Mesodermal cell (in vitro differentiated cells): ENCODE results near the gene TMEM25.

ENCODE experiments used
- H3K27ac ChIP-seq: 2 replicates; pipeline ENCODE4 v1.7.0; 2013; ENCODE audit warnings: mild to moderate bottlenecking, low read depth, low read length, moderate library complexity; ENCODE audit not compliant: severe bottlenecking
- H3K36me3 ChIP-seq: 2 replicates; pipeline ENCODE4 v1.7.1; 2013; ENCODE audit warnings: mild to moderate bottlenecking, low read length, moderate library complexity; ENCODE audit not compliant: control insufficient read depth, insufficient read depth
- H3K4me1 ChIP-seq: one replicate; pipeline ENCODE4 v1.7.1; 2013; ENCODE audit warnings: mild to moderate bottlenecking, low read length; ENCODE audit not compliant: insufficient read depth, control insufficient read depth, poor library complexity, severe bottlenecking
- H3K4me3 ChIP-seq: 2 replicates; pipeline ENCODE4 v1.7.0; 2013; ENCODE audit warnings: low read length, control low read depth, mild to moderate bottlenecking; ENCODE audit not compliant: insufficient read depth, poor library complexity, severe bottlenecking; ENCODE audit errors: extremely low read depth
- H3K9me3 ChIP-seq: 2 replicates; pipeline ENCODE4 v1.7.1; 2013; ENCODE audit warnings: mild to moderate bottlenecking, low read length, moderate library complexity; ENCODE audit not compliant: control insufficient read depth
- WGBS, 2 experiments: methylation state at CpG; one replicate each; pipeline ENCODE4 v1.1.5; 2013; ENCODE audit warnings: missing lambda C conversion rate in 2 of 2; ENCODE audit not compliant: insufficient coverage in 2 of 2; 5-methylcytosine and 5-hydroxymethylcytosine counted together

TMEM25 gene

GRCh38 chr11:118521892-118522311, 9.1 kb upstream of the TMEM25 start:
- WGBS, 2 experiments, result 91 to 95% methylated on average over 13 of the region's 13 CpGs
- no peak overlapping the region for H3K4me3 ChIP-seq
- H3K36me3 ChIP-seq, result peaks cover 93% of the 10 kb centered on the region

GRCh38 chr11:118522571-118523072, 8.4 kb upstream of the TMEM25 start:
- no peaks in the 10 kb centered on the region for H3K4me1 ChIP-seq
- H3K4me3 ChIP-seq, result no peak overlapping the region
- no peak overlapping the region for H3K27ac ChIP-seq
- H3K36me3 ChIP-seq, result peaks cover 90% of the 10 kb centered on the region
- no peaks in the 10 kb centered on the region for H3K9me3 ChIP-seq
- WGBS, 2 experiments, result 67 to 78% methylated on average over 5 of the region's 6 CpGs

More at GRCh38 chr11:118521892-118522311, 9.1 kb upstream of the TMEM25 start:
- Histone ChIP-seq H3K9me3 (no peaks in the 10 kb centered on the region), H3K27ac (no peak overlapping the region), H3K4me1 (no peaks in the 10 kb centered on the region)

- no peak overlapping the region for H3K4me3 ChIP-seq
- no peaks in the 10 kb centered on the region for H3K4me1 ChIP-seq
- H3K9me3 ChIP-seq, result no peaks in the 10 kb centered on the region
- H3K36me3 ChIP-seq, result peaks cover 74% of the 10 kb centered on the region
- no peak overlapping the region for H3K27ac ChIP-seq
These were observed 6.6 kb upstream of the TMEM25 start for GRCh38 chr11:118524356-118524755.

- WGBS, 2 experiments, result 97 to 100% methylated on average over 5 of the region's 6 CpGs
- Histone ChIP-seq H3K9me3 (no peaks in the 10 kb centered on the region), H3K4me1 (no peaks in the 10 kb centered on the region), H3K36me3 (peaks cover 68% of the 10 kb centered on the region), H3K27ac (no peak overlapping the region), H3K4me3 (no peak overlapping the region)
These were observed 6.1 kb upstream of the TMEM25 start for GRCh38 chr11:118524757-118525470.

GRCh38 chr11:118526688-118527087, 4.3 kb upstream of the TMEM25 start:
- Histone ChIP-seq H3K27ac (no peak overlapping the region), H3K9me3 (no peaks in the 10 kb centered on the region), H3K36me3 (peaks cover 50% of the 10 kb centered on the region), H3K4me1 (no peaks in the 10 kb centered on the region), H3K4me3 (no peak overlapping the region)
- 100% methylated on average over 1 of the region's 2 CpGs; no CpG with 5 or more reads in 1 of the 2 experiments for WGBS, 2 experiments

DNA sequence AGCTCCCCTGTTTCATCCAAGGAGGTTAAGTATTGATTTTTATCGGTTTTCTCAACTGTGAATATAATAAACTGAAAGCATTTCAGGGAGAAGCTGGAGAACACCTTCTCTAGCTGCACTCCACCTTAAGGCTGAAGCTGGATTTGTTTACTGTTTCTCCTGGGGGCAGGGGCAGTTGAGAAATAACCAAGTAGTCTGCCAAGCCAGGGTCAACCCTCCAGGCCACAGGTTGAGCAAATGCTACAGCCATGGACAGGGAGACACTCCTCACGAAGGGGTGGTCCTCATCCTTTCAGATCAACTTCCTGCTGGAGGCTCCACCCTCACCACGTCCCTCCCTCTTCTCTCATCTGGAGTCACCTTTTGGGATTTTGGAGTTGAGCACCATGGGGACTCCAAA, 3.9 kb upstream of the TMEM25 start, which contains the start of gene TTC36:
Gene TTC36 (plus strand): TSS at position 366 of the 400 bp plus-strand sequence. CDS start 21 bp downstream, at position 387.
- Histone ChIP-seq H3K4me1 (no peaks in the 10 kb centered on the region), H3K4me3 (no peak within 1 kb of the TSS), H3K27ac (no peak within 1 kb of the TSS), H3K9me3 (no peaks in the 10 kb centered on the region), H3K36me3 (peaks cover 46% of the 10 kb centered on the region)
- WGBS, 2 experiments, result 48% methylated on average over 2 of the region's 3 CpGs; no CpG with 5 or more reads in 1 of the 2 experiments

- Histone ChIP-seq H3K4me3 (no peak overlapping the region), H3K27ac (no peak overlapping the region), H3K9me3 (no peaks in the 10 kb centered on the region), H3K4me1 (no peaks in the 10 kb centered on the region), H3K36me3 (peaks cover 32% of the 10 kb centered on the region)
- 86 to 91% methylated on average over 6 of the region's 6 CpGs for WGBS, 2 experiments
These were observed 2.5 kb upstream of the TMEM25 start for GRCh38 chr11:118528511-118528910.

DNA sequence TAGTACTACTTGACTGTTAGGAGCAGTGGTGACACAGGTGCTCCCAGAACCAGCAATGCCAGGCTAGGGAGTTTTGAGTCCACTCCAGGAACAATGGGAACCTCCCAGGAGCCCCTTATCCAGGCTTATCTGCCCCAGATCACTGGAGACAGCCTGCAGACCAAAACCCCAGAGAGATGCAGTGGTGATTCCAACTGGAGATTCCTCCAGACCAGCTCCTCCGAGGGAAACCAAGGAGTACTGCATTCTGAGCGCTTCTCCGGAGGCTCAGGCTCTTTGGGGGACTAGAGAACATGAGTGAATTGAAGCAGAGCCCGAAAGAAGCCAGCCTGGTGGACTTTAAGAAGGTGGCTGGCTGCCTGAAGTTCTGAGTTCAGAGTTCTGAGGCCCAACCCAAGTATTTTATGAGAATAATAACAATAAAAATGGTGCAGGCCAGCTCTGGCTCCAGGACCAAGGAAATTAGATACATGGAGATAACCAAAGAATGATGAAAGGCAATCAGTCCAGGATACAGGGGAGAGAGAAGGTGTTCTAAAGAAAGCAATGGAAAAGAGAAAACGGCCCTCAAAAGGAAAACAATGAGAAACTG, 1.3 kb upstream of the TMEM25 start:
- no peaks in the 10 kb centered on the region for H3K4me1 ChIP-seq
- H3K36me3 ChIP-seq, result peaks cover 20% of the 10 kb centered on the region
- no peaks in the 10 kb centered on the region for H3K9me3 ChIP-seq
- H3K27ac ChIP-seq, result no peak overlapping the region
- peak overlapping the region; percentile 74 for H3K4me3 ChIP-seq
- WGBS, 2 experiments, result 71 to 88% methylated on average over 4 to 5 of the region's 5 CpGs

- Histone ChIP-seq H3K9me3 (no peaks in the 10 kb centered on the region), H3K36me3 (peaks cover 15% of the 10 kb centered on the region), H3K27ac (no peak overlapping the region), H3K4me1 (no peaks in the 10 kb centered on the region), H3K4me3 (peak overlapping the region; percentile 74)
- WGBS, 2 experiments, result 11 to 12% methylated on average over 24 to 31 of the region's 31 CpGs
These were observed 761 bp upstream of the TMEM25 start for GRCh38 chr11:118530180-118530682.

- Histone ChIP-seq H3K4me3 (peak overlapping the region; percentile 74), H3K36me3 (peaks cover 8% of the 10 kb centered on the region), H3K9me3 (no peaks in the 10 kb centered on the region), H3K4me1 (no peaks in the 10 kb centered on the region), H3K27ac (no peak overlapping the region)
- 30 to 32% methylated on average over 12 of the region's 12 CpGs for WGBS, 2 experiments
These were observed 649 bp downstream of the TMEM25 start for GRCh38 chr11:118531597-118532084.
